ENCODE data around the gene RAD51B.

RAD51B gene

GRCh38 chr14:68591786-68592185 is 772.2 kb downstream of the RAD51B start:
- Histone ChIP-seq H3K4me3 (ENCODE audit: low read length) (no peak overlapping the region), H4K20me1 (ENCODE audit: insufficient read depth, low read length) (no peaks in the 10 kb centered on the region), H3K9me2 (replicated peaks; ENCODE audit: insufficient read depth, low read length) (no peaks in the 10 kb centered on the region), H3K4me1 (ENCODE audit: low read length) (no peaks in the 10 kb centered on the region), H3K27me3 (replicated peaks; ENCODE audit: insufficient read depth, low read length) (no peaks in the 10 kb centered on the region), H3K9me3 (replicated peaks; ENCODE audit: insufficient read depth, low read length) (no peaks in the 10 kb centered on the region), H3K9ac (ENCODE audit: low read length) (no peak overlapping the region), H2AFZ (ENCODE audit: low read length) (no peak overlapping the region), H3K27ac (ENCODE audit: low read length) (no peak overlapping the region), H3K4me2 (ENCODE audit: low read depth, low read length) (no peak overlapping the region), H3K79me2 (ENCODE audit: low read length) (no peaks in the 10 kb centered on the region), H3F3A (ENCODE audit: insufficient read depth, low read length) (no peaks in the 10 kb centered on the region), H3K36me3 (replicated peaks; ENCODE audit: insufficient read depth, low read length) (no peaks in the 10 kb centered on the region)
- TF ChIP-seq EZH2phosphoT487 (IDR thresholded peaks at IDR 0.05; ENCODE audit: low read length) (no peak), EZH2 (optimal IDR thresholded peaks at IDR 0.05; ENCODE audit: low read depth, low read length) (no peak), CTCF (IDR thresholded peaks at IDR 0.05; ENCODE audit: low read length) (no peak)
- DNase-seq: no peak

- Histone ChIP-seq H3K9me3 (replicated peaks; ENCODE audit: insufficient read depth, low read length) (no peaks in the 10 kb centered on the region), H4K20me1 (ENCODE audit: insufficient read depth, low read length) (no peaks in the 10 kb centered on the region), H3K79me2 (ENCODE audit: low read length) (no peaks in the 10 kb centered on the region), H3K27me3 (replicated peaks; ENCODE audit: insufficient read depth, low read length) (no peaks in the 10 kb centered on the region), H3K27ac (ENCODE audit: low read length) (no peak overlapping the region), H3K9ac (ENCODE audit: low read length) (no peak overlapping the region), H3F3A (ENCODE audit: insufficient read depth, low read length) (no peaks in the 10 kb centered on the region), H3K36me3 (replicated peaks; ENCODE audit: insufficient read depth, low read length) (no peaks in the 10 kb centered on the region), H3K4me1 (ENCODE audit: low read length) (no peaks in the 10 kb centered on the region), H3K4me2 (ENCODE audit: low read depth, low read length) (no peak overlapping the region), H2AFZ (ENCODE audit: low read length) (no peak overlapping the region), H3K9me2 (replicated peaks; ENCODE audit: insufficient read depth, low read length) (no peaks in the 10 kb centered on the region), H3K4me3 (ENCODE audit: low read length) (no peak overlapping the region)
- TF ChIP-seq EZH2phosphoT487 (IDR thresholded peaks at IDR 0.05; ENCODE audit: low read length) (no peak), CTCF (IDR thresholded peaks at IDR 0.05; ENCODE audit: low read length) (no peak), EZH2 (optimal IDR thresholded peaks at IDR 0.05; ENCODE audit: low read depth, low read length) (no peak)
- DNase-seq: no peak
Observed at GRCh38 chr14:68592948-68593556, 773.5 kb downstream of the RAD51B start.

GRCh38 chr14:68593806-68594536 is 774.4 kb downstream of the RAD51B start:
- H3K36me3 ChIP-seq (replicated peaks; ENCODE audit: insufficient read depth, low read length): no peaks in the 10 kb centered on the region
- no peak for DNase-seq
- H2AFZ ChIP-seq (ENCODE audit: low read length): no peak overlapping the region
- no peak overlapping the region for H3K4me2 ChIP-seq (ENCODE audit: low read depth, low read length)
- no peak overlapping the region for H3K27ac ChIP-seq (ENCODE audit: low read length)
- no peaks in the 10 kb centered on the region for H3F3A ChIP-seq (ENCODE audit: insufficient read depth, low read length)
- H3K9me2 ChIP-seq (replicated peaks; ENCODE audit: insufficient read depth, low read length): no peaks in the 10 kb centered on the region
- no peak overlapping the region for H3K9ac ChIP-seq (ENCODE audit: low read length)
- no peaks in the 10 kb centered on the region for H3K79me2 ChIP-seq (ENCODE audit: low read length)
- TF ChIP-seq EZH2phosphoT487 (IDR thresholded peaks at IDR 0.05; ENCODE audit: low read length): no peak
- TF ChIP-seq CTCF (IDR thresholded peaks at IDR 0.05; ENCODE audit: low read length): no peak
- TF ChIP-seq EZH2 (optimal IDR thresholded peaks at IDR 0.05; ENCODE audit: low read depth, low read length): no peak
- H3K4me1 ChIP-seq (ENCODE audit: low read length): no peaks in the 10 kb centered on the region
- H3K27me3 ChIP-seq (replicated peaks; ENCODE audit: insufficient read depth, low read length): no peaks in the 10 kb centered on the region
- no peak overlapping the region for H3K4me3 ChIP-seq (ENCODE audit: low read length)
- no peaks in the 10 kb centered on the region for H3K9me3 ChIP-seq (replicated peaks; ENCODE audit: insufficient read depth, low read length)
- no peaks in the 10 kb centered on the region for H4K20me1 ChIP-seq (ENCODE audit: insufficient read depth, low read length)
